HL-60 (cell line): Measurements from ENCODE around the gene CBR3.
A peak's percentile ranks its signal among the peaks of the same experiment; 100 is the strongest.

ENCODE experiments used
- DNase-seq, 2 experiments: peaks; one replicate each; pipeline ENCODE4 v3.0.0-alpha.2; 2010 to 2020; ENCODE audit warnings: low read depth in 1 of 2, low spot score in 1 of 2
- H3K27ac ChIP-seq: fragments of 250-450 bp; sonication (Bioruptor Pico); replicated peaks from 2 replicates; pipeline ENCODE4 v1.5.1; 2020; ENCODE audit warnings: mild to moderate bottlenecking, moderate library complexity
- H3K27me3 ChIP-seq: fragments of 250-450 bp; sonication (Bioruptor Pico); 2 replicates; pipeline ENCODE4 v1.5.1; 2021; ENCODE audit warnings: mild to moderate bottlenecking, moderate library complexity; ENCODE audit not compliant: insufficient read depth, poor library complexity, severe bottlenecking
- H3K4me3 ChIP-seq: replicated peaks from 2 replicates; pipeline ENCODE4 v1.5.1; 2011; ENCODE audit warnings: mild to moderate bottlenecking, control low read depth, low read length; ENCODE audit not compliant: insufficient read depth
- CTCF ChIP-seq: IDR thresholded peaks from one replicate; pipeline ENCODE4 v1.5.1; 2011; ENCODE audit warnings: low read length, control low read depth, inconsistent platforms; ENCODE audit not compliant: insufficient read depth
- GABPA ChIP-seq: IDR thresholded peaks from 2 replicates; pipeline ENCODE4 v1.6.1; 2012; ENCODE audit warnings: low read depth
- POLR2AphosphoS5 ChIP-seq: IDR thresholded peaks from 2 replicates; pipeline ENCODE4 v1.6.1; 2012; ENCODE audit warnings: low read depth
- REST ChIP-seq: IDR thresholded peaks from 2 replicates; pipeline ENCODE4 v1.6.1; 2012; ENCODE audit warnings: low read depth; ENCODE audit not compliant: insufficient replicate concordance
- SPI1 ChIP-seq: IDR thresholded peaks from 2 replicates; pipeline ENCODE4 v1.6.1; 2012; ENCODE audit warnings: low read depth, mild to moderate bottlenecking, borderline replicate concordance

Gene CBR3

DNA sequence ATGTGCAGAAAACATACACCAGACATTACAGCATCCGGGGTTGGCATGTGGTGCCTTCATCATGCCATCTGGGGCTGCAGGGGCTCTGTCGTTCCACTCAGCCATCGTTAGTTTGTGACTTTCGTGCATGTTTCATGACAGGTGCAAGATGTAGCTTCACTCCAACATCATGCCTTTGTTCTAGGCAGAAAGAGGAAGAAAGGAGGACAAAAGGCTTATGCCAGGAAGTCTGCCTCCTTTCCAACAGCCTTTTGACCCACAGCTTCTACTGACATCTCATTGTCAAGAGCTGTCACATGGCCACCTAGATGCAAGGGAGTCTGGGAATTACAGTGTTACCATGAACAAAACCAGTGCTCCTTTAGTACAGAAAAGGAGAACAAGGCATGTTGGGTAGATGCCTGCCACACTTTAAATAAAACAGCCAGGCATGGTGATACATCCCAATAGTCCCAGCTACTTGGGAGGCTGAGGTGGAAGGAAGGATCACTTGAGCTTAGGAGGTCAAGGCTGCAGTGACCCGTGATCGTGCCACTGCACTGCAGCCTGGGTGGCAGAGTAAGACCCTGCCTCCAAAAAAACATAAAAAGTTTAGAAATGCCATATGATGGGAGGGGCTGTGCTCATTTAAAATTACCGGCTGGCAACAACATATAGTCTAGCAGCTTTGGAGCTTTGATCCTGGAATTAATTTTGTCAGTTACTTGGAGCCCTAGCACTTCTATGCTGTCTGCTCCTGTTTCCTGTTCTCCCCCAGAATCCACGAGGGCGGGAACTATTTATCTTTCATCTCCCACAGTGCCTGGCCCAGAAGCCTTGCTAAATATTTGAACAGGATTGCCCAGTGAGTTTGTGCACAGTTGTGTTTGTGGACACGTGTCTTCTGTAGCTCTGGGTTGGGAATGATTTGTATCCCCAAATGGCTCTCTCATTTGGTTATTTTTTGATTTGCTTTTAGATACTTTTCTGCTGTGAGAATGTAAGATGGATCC is 29.2 kb downstream of the CBR3 start:
- no peaks in the 10 kb centered on the region for H3K27me3 ChIP-seq
- H3K4me3 ChIP-seq: no peak overlapping the region
- DNase-seq: peak in 1 of 2 experiments; percentile 81
- H3K27ac ChIP-seq: peak overlapping the region; percentile 58
- TF ChIP-seq POLR2AphosphoS5 (peak; percentile 53; the same call in 1 of the 2 replicates), GABPA (no peak), SPI1 (peak; percentile 57; the same call in 1 of the 2 replicates)

DNA sequence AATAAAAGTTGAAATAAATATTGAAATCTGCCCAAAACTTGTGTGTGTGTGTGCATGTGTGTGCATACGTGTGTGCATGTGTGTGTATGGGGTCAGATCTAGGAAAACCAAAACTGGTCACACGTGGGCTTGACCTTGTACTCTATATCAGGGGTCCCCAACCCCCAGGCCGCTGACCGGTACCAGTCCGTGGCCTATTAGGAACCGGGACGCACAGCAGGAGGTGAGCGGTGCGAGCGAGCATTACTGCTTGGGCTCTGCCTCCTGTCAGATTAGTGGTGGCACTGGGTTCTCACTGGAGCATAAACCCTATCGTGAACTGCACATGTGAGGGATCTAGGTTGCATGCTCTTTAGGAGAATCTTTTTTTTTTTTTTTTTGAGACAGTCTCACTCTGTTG is 30.5 kb downstream of the CBR3 start:
- TF ChIP-seq POLR2AphosphoS5 (no peak), SPI1 (no peak), GABPA (no peak), CTCF (no peak), REST (no peak)
- peak overlapping the region; percentile 25 for H3K27ac ChIP-seq
- no peaks in the 10 kb centered on the region for H3K27me3 ChIP-seq
- H3K4me3 ChIP-seq: no peak overlapping the region
- DNase-seq: no peak

DNA sequence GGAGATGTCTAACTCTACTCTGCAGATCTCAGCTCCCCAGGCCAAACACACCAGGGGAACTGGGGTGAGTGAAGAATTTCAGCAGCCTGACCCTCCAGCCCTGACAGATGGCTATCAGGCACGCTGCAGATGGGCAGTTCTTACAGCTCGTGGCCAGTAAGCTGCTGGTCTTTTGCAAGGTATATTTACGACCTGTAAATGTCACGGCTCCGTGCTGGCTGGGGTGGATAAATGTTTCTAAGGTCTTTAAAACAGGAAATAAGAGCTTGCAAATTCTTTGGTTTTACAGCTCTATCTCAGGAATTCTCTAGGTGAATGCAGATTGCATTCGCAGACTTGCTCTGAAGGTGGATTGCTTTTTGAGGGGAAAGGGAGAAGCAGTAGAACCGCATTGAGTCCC is 31.8 kb downstream of the CBR3 start:
- TF ChIP-seq POLR2AphosphoS5 (no peak), REST (no peak), SPI1 (no peak), GABPA (no peak), CTCF (no peak)
- no peak for DNase-seq
- Histone ChIP-seq H3K27me3 (no peaks in the 10 kb centered on the region), H3K27ac (no peak overlapping the region), H3K4me3 (no peak overlapping the region)

- Histone ChIP-seq H3K27ac (no peak overlapping the region), H3K27me3 (no peaks in the 10 kb centered on the region), H3K4me3 (no peak overlapping the region)
- DNase-seq: no peak
- no peak for TF ChIP-seq REST
- TF ChIP-seq POLR2AphosphoS5: no peak
- no peak for TF ChIP-seq SPI1
- TF ChIP-seq CTCF: no peak
- no peak for TF ChIP-seq GABPA
These were observed 32.7 kb downstream of the CBR3 start for GRCh38 chr21:36167541-36167940.
